GM18511 (cell line): Measurements from ENCODE around the gene LARGE1.

Experiments used
- ATAC-seq: cut with Tn5 transposase; IDR thresholded peaks from one replicate; pipeline ENCODE4 v1.9.1; 2021; ENCODE audit warnings: mild to moderate bottlenecking, moderate library complexity; ENCODE audit not compliant: unreplicated experiment

LARGE1 gene

GRCh38 chr22:33535937-33536875, 384.1 kb downstream of the LARGE1 start:
- ATAC-seq = no peak

- no peak for ATAC-seq
Observed at GRCh38 chr22:33529424-33530113, 390.7 kb downstream of the LARGE1 start.

- no peak for ATAC-seq
Observed at GRCh38 chr22:33528183-33528582, 392.1 kb downstream of the LARGE1 start.

- ATAC-seq = no peak
Observed at GRCh38 chr22:33526434-33527107, 393.7 kb downstream of the LARGE1 start.

GRCh38 chr22:33524511-33525260, 395.6 kb downstream of the LARGE1 start:
- ATAC-seq = no peak

GRCh38 chr22:33521879-33522665, 398.2 kb downstream of the LARGE1 start:
- ATAC-seq = no peak

- no peak for ATAC-seq
Observed at GRCh38 chr22:33520904-33521780, 399.1 kb downstream of the LARGE1 start.

- no peak for ATAC-seq
Observed at GRCh38 chr22:33519974-33520903, 400.0 kb downstream of the LARGE1 start.

- ATAC-seq = no peak
Observed at GRCh38 chr22:33519071-33519973, 401.0 kb downstream of the LARGE1 start.

GRCh38 chr22:33518405-33518804, 401.9 kb downstream of the LARGE1 start:
- no peak for ATAC-seq

- no peak for ATAC-seq
Observed at GRCh38 chr22:33515795-33516194, 404.5 kb downstream of the LARGE1 start.

GRCh38 chr22:33513388-33514338, 406.6 kb downstream of the LARGE1 start:
- no peak for ATAC-seq

GRCh38 chr22:33512908-33513307, 407.4 kb downstream of the LARGE1 start:
- ATAC-seq = no peak

- ATAC-seq = no peak
Observed at GRCh38 chr22:33510429-33510904, 409.8 kb downstream of the LARGE1 start.

- no peak for ATAC-seq
Observed at GRCh38 chr22:33504941-33505625, 415.2 kb downstream of the LARGE1 start.
